SK-N-SH treated with all-trans-retinoic acid at 6 μM for 48 hours (cell line): ENCODE data around the gene BSG.

Source experiments
- ATAC-seq: fragments of 200-7000 bp; cut with Tn5 transposase; 3 replicates; pipeline ENCODE4 v1.9.1; 2020; ENCODE audit warnings: mild to moderate bottlenecking, moderate library complexity
- ARNTL ChIP-seq: fragments of 450-650 bp; formaldehyde crosslinking; IDR thresholded peaks from 2 replicates; pipeline ENCODE4 v1.5.0; 2020; ENCODE audit warnings: low read depth, mild to moderate bottlenecking, moderate library complexity, borderline replicate concordance
- BACH2 ChIP-seq: fragments of 250-450 bp; sonication (Bioruptor Pico); IDR thresholded peaks from 2 replicates; pipeline ENCODE4 v1.9.0; 2021; ENCODE audit warnings: mild to moderate bottlenecking, borderline replicate concordance
- CSRNP3 ChIP-seq: fragments of 250-450 bp; sonication (Bioruptor Pico); IDR thresholded peaks from 2 replicates; pipeline ENCODE4 v1.5.1; 2021; ENCODE audit warnings: mild to moderate bottlenecking, moderate library complexity
- ESRRG ChIP-seq: fragments of 250-450 bp; sonication (Bioruptor Pico); IDR thresholded peaks from 2 replicates; pipeline ENCODE4 v1.6.1; 2021; ENCODE audit warnings: mild to moderate bottlenecking
- ISL1 ChIP-seq: fragments of 250-450 bp; sonication (Bioruptor Pico); IDR thresholded peaks from 2 replicates; pipeline ENCODE4 v2.1.2; 2022; ENCODE audit warnings: mild to moderate bottlenecking, moderate library complexity
- PATZ1 ChIP-seq: fragments of 250-450 bp; sonication (Bioruptor Pico); IDR thresholded peaks from 2 replicates; pipeline ENCODE4 v1.8.0; 2020; ENCODE audit warnings: mild to moderate bottlenecking, moderate library complexity, borderline replicate concordance
- POU6F1 ChIP-seq: fragments of 250-450 bp; sonication (Bioruptor Pico); IDR thresholded peaks from 2 replicates; pipeline ENCODE4 v1.8.0; 2021; ENCODE audit warnings: low read depth, mild to moderate bottlenecking, moderate library complexity, borderline replicate concordance
- RARB ChIP-seq: fragments of 250-450 bp; sonication (Bioruptor Pico); IDR thresholded peaks from 2 replicates; pipeline ENCODE4 v1.8.0; 2021; ENCODE audit warnings: mild to moderate bottlenecking, moderate library complexity
- SNAI2 ChIP-seq: fragments of 250-450 bp; sonication (Bioruptor Pico); IDR thresholded peaks from 2 replicates; pipeline ENCODE4 v1.5.0; 2020; ENCODE audit warnings: mild to moderate bottlenecking, moderate library complexity
- TCF4 ChIP-seq: fragments of 250-450 bp; sonication (Bioruptor Pico); IDR thresholded peaks from 2 replicates; pipeline ENCODE4 v1.8.0; 2021; ENCODE audit warnings: mild to moderate bottlenecking, moderate library complexity, borderline replicate concordance
- TOX ChIP-seq: fragments of 250-450 bp; sonication (Bioruptor Pico); IDR thresholded peaks from 2 replicates; pipeline ENCODE4 v1.8.0; 2021; ENCODE audit warnings: mild to moderate bottlenecking, moderate library complexity, borderline replicate concordance
- ZC3H10 ChIP-seq: fragments of 250-450 bp; sonication (Bioruptor Pico); IDR thresholded peaks from 2 replicates; pipeline ENCODE4 v1.5.1; 2021; ENCODE audit warnings: mild to moderate bottlenecking, moderate library complexity
- ZFP3 ChIP-seq: fragments of 250-450 bp; sonication (Bioruptor Pico); IDR thresholded peaks from 2 replicates; pipeline ENCODE4 v1.5.0; 2020; ENCODE audit warnings: mild to moderate bottlenecking, moderate library complexity
- ZFP30 ChIP-seq: fragments of 450-650 bp; formaldehyde crosslinking; IDR thresholded peaks from 2 replicates; pipeline ENCODE4 v1.5.0; 2022; ENCODE audit warnings: mild to moderate bottlenecking, moderate library complexity
- ZNF565 ChIP-seq: fragments of 450-650 bp; formaldehyde crosslinking; conservative IDR thresholded peaks from 2 replicates; pipeline ENCODE4 v1.5.0; 2020; ENCODE audit warnings: low read depth, mild to moderate bottlenecking, moderate library complexity
- ZNF70 ChIP-seq: fragments of 450-650 bp; formaldehyde crosslinking; IDR thresholded peaks from 2 replicates; pipeline ENCODE4 v1.5.0; 2020; ENCODE audit warnings: mild to moderate bottlenecking, moderate library complexity
- ZNF8 ChIP-seq: fragments of 450-650 bp; formaldehyde crosslinking; IDR thresholded peaks from 2 replicates; pipeline ENCODE4 v1.5.0; 2020; ENCODE audit warnings: mild to moderate bottlenecking, moderate library complexity

Gene BSG

GRCh38 chr19:612941-613340 is 40.5 kb downstream of the BSG start:
- ATAC-seq: no peak
- TF ChIP-seq CSRNP3 (CRISPR knock-in tag) (no peak), ZNF70 (CRISPR knock-in tag) (no peak), ZFP3 (CRISPR knock-in tag) (no peak), ZNF565 (CRISPR knock-in tag) (no peak), ZFP30 (CRISPR knock-in tag) (no peak)

GRCh38 chr19:613732-614567 is 41.6 kb downstream of the BSG start:
- ATAC-seq: no peak
- TF ChIP-seq ZFP30 (CRISPR knock-in tag) (no peak), ZNF8 (CRISPR knock-in tag) (no peak), BACH2 (CRISPR knock-in tag) (no peak), ZFP3 (CRISPR knock-in tag) (no peak), POU6F1 (no peak), PATZ1 (no peak), SNAI2 (no peak), TOX (CRISPR knock-in tag) (no peak), ZC3H10 (CRISPR knock-in tag) (no peak), CSRNP3 (CRISPR knock-in tag) (no peak)
- TF ChIP-seq, all 23 proteins: peak for 0

- no peak for ATAC-seq
- TF ChIP-seq ZNF70 (CRISPR knock-in tag) (no peak), ZNF8 (CRISPR knock-in tag) (no peak), ZC3H10 (CRISPR knock-in tag) (no peak)
These were observed 43.2 kb downstream of the BSG start for GRCh38 chr19:615619-616018.

GRCh38 chr19:616062-616700 is 43.8 kb downstream of the BSG start:
- ATAC-seq: no peak
- TF ChIP-seq ZFP3 (CRISPR knock-in tag): no peak
- TF ChIP-seq BACH2 (CRISPR knock-in tag): no peak
- TF ChIP-seq ISL1 (CRISPR knock-in tag): no peak
- no peak for TF ChIP-seq ESRRG
- no peak for TF ChIP-seq ARNTL (CRISPR knock-in tag)
- TF ChIP-seq ZNF565 (CRISPR knock-in tag): no peak
- no peak for TF ChIP-seq TOX (CRISPR knock-in tag)
- no peak for TF ChIP-seq CSRNP3 (CRISPR knock-in tag)
- no peak for TF ChIP-seq TCF4
- TF ChIP-seq SNAI2: no peak
- TF ChIP-seq ZNF8 (CRISPR knock-in tag): no peak
- TF ChIP-seq RARB: no peak
